ENCODE data around the gene ACTN1. TPM values are rescaled to one million over a fixed set of nuclear protein-coding genes. Genes with fewer than 3 reads are reported as not detected.
A peak's percentile ranks its signal among the peaks of the same experiment; 100 is the strongest.

The ACTN1 gene
- total RNA-seq, 1 donor from 2014 or later = 209 TPM

GRCh38 chr14:68965261-68965761 lies 13.8 kb downstream of the ACTN1 start:
- TF ChIP-seq POLR2A (IDR thresholded peaks at IDR 0.05) = no peak
- no peak for TF ChIP-seq CTCF (IDR thresholded peaks at IDR 0.05)
- no peak for TF ChIP-seq POLR2AphosphoS5 (IDR thresholded peaks at IDR 0.05; ENCODE audit: insufficient read depth in 1 of 2, low read depth in 1 of 2)
- no peaks in the 10 kb centered on the region for H3K9me3 ChIP-seq
- H3K27me3 ChIP-seq = no peaks in the 10 kb centered on the region
- peak overlapping the region; percentile 23 for H3K27ac ChIP-seq
- H3K4me1 ChIP-seq = peaks cover 80% of the 10 kb centered on the region
- DNase-seq (ENCODE audit: extremely low spot score in 2 of 2) = no peak
- intact Hi-C loops (cut with DNase I) = no loop called here
- H3K36me3 ChIP-seq = no peaks in the 10 kb centered on the region
- no peak overlapping the region for H3K4me3 ChIP-seq

- peak overlapping the region; percentile 23 for H3K27ac ChIP-seq
- no peak for TF ChIP-seq POLR2A (IDR thresholded peaks at IDR 0.05)
- no peak for TF ChIP-seq POLR2AphosphoS5 (IDR thresholded peaks at IDR 0.05; ENCODE audit: insufficient read depth in 1 of 2, low read depth in 1 of 2)
- no peak for TF ChIP-seq CTCF (IDR thresholded peaks at IDR 0.05)
- no peaks in the 10 kb centered on the region for H3K9me3 ChIP-seq
- H3K36me3 ChIP-seq = no peaks in the 10 kb centered on the region
- peaks cover 80% of the 10 kb centered on the region for H3K4me1 ChIP-seq
- H3K4me3 ChIP-seq = peak overlapping the region in 1 of 2 donors; percentile 14
- no peaks in the 10 kb centered on the region for H3K27me3 ChIP-seq
- intact Hi-C loops (cut with DNase I) = no loop called here
- no peak for DNase-seq (ENCODE audit: extremely low spot score in 2 of 2)
Measured at GRCh38 chr14:68964300-68965093, 14.6 kb downstream of the ACTN1 start.

- Histone ChIP-seq H3K36me3 (no peaks in the 10 kb centered on the region), H3K4me1 (peaks cover 80% of the 10 kb centered on the region), H3K27ac (no peak overlapping the region), H3K9me3 (no peaks in the 10 kb centered on the region), H3K4me3 (no peak overlapping the region), H3K27me3 (no peaks in the 10 kb centered on the region)
- TF ChIP-seq CTCF (IDR thresholded peaks at IDR 0.05) (no peak), POLR2AphosphoS5 (IDR thresholded peaks at IDR 0.05; ENCODE audit: insufficient read depth in 1 of 2, low read depth in 1 of 2) (no peak), POLR2A (IDR thresholded peaks at IDR 0.05) (no peak)
- DNase-seq (ENCODE audit: extremely low spot score in 2 of 2) = no peak
- intact Hi-C loops (cut with DNase I) = no loop called here
Measured at GRCh38 chr14:68962681-68963080, 16.4 kb downstream of the ACTN1 start.

- Histone ChIP-seq H3K27ac (peak overlapping the region; percentile 8), H3K36me3 (no peaks in the 10 kb centered on the region), H3K4me1 (peaks cover 82% of the 10 kb centered on the region), H3K27me3 (no peaks in the 10 kb centered on the region), H3K9me3 (no peaks in the 10 kb centered on the region), H3K4me3 (no peak overlapping the region)
- TF ChIP-seq POLR2A (IDR thresholded peaks at IDR 0.05) (no peak), CTCF (IDR thresholded peaks at IDR 0.05) (no peak), POLR2AphosphoS5 (IDR thresholded peaks at IDR 0.05; ENCODE audit: insufficient read depth in 1 of 2, low read depth in 1 of 2) (peak in 1 of 2 donors; percentile 35)
- no peak for DNase-seq (ENCODE audit: extremely low spot score in 2 of 2)
- intact Hi-C loops (cut with DNase I) = no loop called here
Measured at GRCh38 chr14:68961781-68962584, 17.1 kb downstream of the ACTN1 start.
